AG09309 (cell line): ENCODE results near the gene INSC.

Experiments
- DNase-seq: peaks from one replicate; pipeline ENCODE4 v3.0.0-alpha.2; 2010; ENCODE audit warnings: low read depth
- H3K4me3 ChIP-seq: 2 replicates; pipeline ENCODE4 v1.5.1; 2011; ENCODE audit warnings: mild to moderate bottlenecking, low read depth, low read length, moderate library complexity; ENCODE audit not compliant: control insufficient read depth
- TF ChIP-seq, protein P1 (sequence below): IDR thresholded peaks from 2 replicates; pipeline ENCODE4 v1.5.1; 2011; ENCODE audit warnings: mild to moderate bottlenecking, low read depth, low read length, inconsistent platforms; ENCODE audit not compliant: insufficient read depth, control insufficient read depth; ENCODE audit errors: missing control alignments

INSC gene

DNA sequence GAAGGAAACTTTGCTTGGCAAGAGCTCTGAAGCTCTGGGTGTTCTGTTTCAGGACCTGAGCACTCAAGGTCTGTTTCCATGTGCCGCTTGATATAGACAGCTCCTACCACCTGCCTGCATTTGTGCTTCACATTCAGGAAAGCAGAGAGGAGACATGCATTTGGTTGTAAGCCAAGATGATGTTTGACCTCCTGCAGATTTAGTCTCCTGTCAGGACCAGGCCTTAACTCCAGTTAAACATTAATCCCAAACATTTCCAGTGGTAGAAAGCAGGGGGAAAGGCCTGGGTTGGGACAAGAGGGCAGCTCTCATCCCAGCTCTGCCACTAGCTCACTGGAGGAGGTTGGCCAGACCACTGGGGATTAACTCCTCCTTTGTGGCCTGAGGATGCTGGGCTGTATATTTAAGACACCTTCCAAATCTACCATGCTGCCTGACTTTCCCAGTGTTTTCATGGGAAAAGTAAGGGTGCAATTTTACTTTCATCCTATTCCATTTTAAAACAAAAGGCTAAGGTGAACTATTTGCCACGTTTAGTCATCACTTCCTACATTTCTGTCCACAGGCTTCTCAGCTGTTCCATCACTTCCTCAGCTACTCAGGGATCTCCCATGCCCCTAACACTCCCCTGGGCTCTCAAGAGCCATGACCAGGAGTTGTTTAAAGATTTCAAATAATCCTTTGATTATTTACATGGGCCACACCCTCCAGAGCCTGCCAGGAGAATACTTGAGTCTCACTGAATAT is 80.9 kb downstream of the INSC start:
- TF ChIP-seq, protein P1, sequence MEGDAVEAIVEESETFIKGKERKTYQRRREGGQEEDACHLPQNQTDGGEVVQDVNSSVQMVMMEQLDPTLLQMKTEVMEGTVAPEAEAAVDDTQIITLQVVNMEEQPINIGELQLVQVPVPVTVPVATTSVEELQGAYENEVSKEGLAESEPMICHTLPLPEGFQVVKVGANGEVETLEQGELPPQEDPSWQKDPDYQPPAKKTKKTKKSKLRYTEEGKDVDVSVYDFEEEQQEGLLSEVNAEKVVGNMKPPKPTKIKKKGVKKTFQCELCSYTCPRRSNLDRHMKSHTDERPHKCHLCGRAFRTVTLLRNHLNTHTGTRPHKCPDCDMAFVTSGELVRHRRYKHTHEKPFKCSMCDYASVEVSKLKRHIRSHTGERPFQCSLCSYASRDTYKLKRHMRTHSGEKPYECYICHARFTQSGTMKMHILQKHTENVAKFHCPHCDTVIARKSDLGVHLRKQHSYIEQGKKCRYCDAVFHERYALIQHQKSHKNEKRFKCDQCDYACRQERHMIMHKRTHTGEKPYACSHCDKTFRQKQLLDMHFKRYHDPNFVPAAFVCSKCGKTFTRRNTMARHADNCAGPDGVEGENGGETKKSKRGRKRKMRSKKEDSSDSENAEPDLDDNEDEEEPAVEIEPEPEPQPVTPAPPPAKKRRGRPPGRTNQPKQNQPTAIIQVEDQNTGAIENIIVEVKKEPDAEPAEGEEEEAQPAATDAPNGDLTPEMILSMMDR: no peak
- no peak overlapping the region for H3K4me3 ChIP-seq
- no peak for DNase-seq

DNA sequence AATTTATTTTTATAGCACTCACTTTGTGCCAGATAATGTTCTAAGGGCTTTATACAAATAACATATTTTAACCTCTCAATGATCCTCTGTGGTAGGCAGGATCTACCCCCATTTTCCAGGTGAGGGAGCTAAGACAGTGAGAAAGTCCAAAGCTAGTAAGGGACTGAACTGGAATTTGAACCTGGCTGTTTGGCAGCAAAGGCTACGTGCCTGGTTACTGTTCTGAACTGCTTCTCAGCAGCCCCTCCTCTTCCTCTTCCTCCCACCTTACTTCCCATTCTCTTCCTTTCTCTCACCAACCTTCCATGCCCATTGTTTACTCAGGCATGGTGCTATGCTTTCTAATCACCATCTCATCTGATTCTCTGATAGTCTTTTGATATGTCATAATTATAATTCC is 82.0 kb downstream of the INSC start:
- TF ChIP-seq, protein P1: no peak
- H3K4me3 ChIP-seq: no peak overlapping the region
- no peak for DNase-seq

DNA sequence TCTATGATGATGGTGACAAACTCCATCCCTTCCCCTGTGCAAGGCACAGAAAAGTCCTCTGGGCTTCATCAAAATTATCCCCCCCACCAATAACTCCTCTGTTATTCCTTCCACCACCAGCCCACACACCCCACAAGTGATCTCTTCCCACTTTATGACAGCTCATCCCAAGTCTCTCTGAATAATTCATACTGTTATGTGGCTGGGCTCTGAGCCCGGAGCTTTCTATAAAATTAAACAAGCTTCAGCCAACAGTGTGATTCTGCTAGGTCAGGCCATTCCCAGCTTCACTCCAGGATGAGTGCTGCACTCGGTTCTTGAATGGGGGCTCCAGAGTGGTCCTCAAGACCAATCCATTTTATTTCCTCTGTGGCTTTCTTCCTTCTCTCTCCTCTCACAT is 83.0 kb downstream of the INSC start:
- no peak for DNase-seq
- no peak overlapping the region for H3K4me3 ChIP-seq
- TF ChIP-seq, protein P1: no peak

DNA sequence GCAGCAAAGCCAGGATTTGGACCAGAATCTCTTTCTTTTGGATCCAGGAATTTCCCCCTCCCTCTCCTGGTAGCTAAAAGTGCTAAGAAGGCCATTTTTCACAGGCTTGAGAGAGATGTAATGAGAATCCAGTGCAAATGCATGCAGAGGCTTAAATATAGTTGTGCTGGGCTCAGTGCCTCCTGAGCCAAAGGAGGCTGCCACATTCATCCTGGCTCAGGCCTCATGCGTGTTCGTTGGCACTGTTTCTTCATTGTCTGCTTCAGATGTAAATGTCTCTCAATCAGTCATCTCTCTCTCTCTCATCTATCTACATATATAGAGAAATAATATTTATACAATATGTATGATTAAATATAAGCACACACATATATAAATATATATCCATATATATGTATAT is 83.6 kb downstream of the INSC start:
- no peak for DNase-seq
- TF ChIP-seq, protein P1: no peak
- H3K4me3 ChIP-seq: no peak overlapping the region

DNA sequence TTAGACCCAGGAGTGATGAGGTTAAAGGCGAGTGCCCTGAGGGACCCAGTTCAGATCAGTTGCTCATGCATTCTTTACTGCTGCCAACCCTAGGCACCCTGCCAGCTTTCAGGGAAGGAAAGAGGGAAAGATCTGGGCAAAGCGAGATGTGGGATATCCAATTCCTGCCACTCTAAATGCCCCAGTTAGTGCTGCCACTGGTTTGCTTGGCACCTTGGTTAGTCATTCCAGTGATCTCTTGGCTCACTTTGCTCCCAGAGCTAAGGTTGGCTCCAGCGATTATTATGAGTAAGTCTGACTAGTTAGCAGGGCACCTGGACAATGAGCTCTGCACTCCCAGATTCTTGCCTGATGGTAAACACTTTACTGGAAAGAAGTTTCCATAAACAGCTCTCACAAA is 85.0 kb downstream of the INSC start:
- TF ChIP-seq, protein P1: no peak
- no peak overlapping the region for H3K4me3 ChIP-seq
- no peak for DNase-seq

DNA sequence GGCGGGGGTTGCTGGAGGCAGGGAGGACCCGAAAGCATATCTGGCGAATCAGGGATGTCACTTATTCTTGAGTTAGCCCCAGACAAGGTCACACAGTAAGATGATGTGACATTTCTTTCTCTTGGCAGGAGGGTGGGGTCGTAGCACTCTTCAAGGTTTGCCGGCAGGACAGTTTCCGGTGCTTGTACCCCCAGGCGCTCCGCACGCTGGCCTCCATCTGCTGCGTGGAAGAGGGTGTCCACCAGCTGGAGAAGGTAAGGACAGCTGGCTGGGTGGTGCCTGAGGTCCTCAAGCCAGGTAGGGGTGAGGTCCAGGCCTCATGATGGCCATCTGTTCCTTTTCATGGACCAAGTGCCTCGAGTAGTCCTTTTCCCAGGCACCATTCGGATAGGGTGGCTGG is 86.0 kb downstream of the INSC start:
- TF ChIP-seq, protein P1: no peak
- DNase-seq: no peak

DNA sequence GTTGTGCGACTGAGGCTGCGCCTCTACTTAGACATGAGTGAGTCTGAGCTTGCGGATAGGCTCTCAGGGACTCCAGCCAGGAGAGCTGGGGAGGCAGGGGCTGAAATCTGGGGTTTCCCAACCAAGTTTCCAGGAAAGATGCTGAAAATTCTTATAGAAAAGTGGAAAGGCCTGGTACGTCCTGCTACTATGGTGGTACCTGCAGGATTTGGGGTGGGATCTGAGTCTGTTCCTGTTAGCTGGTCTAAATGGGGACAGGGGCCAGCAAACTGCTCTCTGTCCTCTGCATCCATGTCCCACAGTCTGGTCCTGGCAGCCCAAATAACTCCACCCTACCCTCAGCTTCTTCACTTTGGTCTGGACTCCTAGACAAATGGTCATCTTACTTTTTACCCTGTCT is 86.9 kb downstream of the INSC start:
- no peak for DNase-seq
- TF ChIP-seq, protein P1: no peak
- no peak overlapping the region for H3K4me3 ChIP-seq

More for the DNA sequence above, 86.0 kb downstream of the INSC start:
- H3K4me3 ChIP-seq: no peak overlapping the region
